ENCODE data around the gene ITGA5. TPM values are rescaled to one million over a fixed set of nuclear protein-coding genes. Genes with fewer than 3 reads are reported as not detected.

Gene ITGA5
- total RNA-seq, 1 donor from 2014 or later: 152 TPM

DNA sequence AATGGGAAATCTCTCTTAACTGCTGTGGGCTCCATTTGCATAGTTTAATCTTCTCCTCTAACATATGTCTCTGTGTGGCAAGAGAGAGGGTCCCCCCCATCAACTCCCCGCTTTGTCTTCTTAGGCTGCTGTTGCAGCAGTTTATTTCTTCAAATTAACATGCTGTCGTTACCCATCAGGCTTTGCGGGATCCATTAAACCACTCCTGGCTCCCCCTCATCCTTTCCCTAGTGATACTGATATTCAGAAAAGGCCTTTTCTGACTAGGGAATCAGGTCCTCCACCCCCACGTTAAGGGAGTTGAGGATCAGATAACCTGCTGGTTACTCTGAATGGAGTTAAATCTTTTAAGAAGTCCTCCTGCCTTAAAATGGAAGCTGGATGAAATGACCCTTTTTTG, 70.0 kb downstream of the ITGA5 start:
- TF ChIP-seq, protein P1, sequence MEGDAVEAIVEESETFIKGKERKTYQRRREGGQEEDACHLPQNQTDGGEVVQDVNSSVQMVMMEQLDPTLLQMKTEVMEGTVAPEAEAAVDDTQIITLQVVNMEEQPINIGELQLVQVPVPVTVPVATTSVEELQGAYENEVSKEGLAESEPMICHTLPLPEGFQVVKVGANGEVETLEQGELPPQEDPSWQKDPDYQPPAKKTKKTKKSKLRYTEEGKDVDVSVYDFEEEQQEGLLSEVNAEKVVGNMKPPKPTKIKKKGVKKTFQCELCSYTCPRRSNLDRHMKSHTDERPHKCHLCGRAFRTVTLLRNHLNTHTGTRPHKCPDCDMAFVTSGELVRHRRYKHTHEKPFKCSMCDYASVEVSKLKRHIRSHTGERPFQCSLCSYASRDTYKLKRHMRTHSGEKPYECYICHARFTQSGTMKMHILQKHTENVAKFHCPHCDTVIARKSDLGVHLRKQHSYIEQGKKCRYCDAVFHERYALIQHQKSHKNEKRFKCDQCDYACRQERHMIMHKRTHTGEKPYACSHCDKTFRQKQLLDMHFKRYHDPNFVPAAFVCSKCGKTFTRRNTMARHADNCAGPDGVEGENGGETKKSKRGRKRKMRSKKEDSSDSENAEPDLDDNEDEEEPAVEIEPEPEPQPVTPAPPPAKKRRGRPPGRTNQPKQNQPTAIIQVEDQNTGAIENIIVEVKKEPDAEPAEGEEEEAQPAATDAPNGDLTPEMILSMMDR (IDR thresholded peaks at IDR 0.05): no peak
- no peak for DNase-seq (ENCODE audit: low spot score)
- Mint-ChIP-seq H3K4me3 (ENCODE audit: unreplicated experiment) (no peak overlapping the region), H3K4me1 (ENCODE audit: low read depth) (peaks cover 24% of the 10 kb centered on the region), H3K9me3 (ENCODE audit: low read depth) (no peaks in the 10 kb centered on the region), H3K27ac (ENCODE audit: unreplicated experiment) (no peak overlapping the region), H3K27me3 (ENCODE audit: low read depth) (no peaks in the 10 kb centered on the region), H3K36me3 (ENCODE audit: low read depth) (peaks cover 34% of the 10 kb centered on the region)

Other genes with a start within 250 kb of the ITGA5 start
- gene SMUG1, start 230.3 kb downstream of the ITGA5 start, total RNA-seq: 21.1 to 28.7 TPM (median 23.6 TPM) in 3 replicates
- gene CBX5, start 139.1 kb downstream of the ITGA5 start, total RNA-seq: 79.4 to 141 TPM (median 81.8 TPM) in 3 replicates
- gene HNRNPA1, start 138.5 kb downstream of the ITGA5 start, total RNA-seq: 485 to 774 TPM (median 502 TPM) in 3 replicates
- not detected in 3 replicates for gene NFE2, start 118.3 kb downstream of the ITGA5 start, total RNA-seq
- gene COPZ1, start 94.1 kb downstream of the ITGA5 start, total RNA-seq: 101 to 119 TPM (median 108 TPM) in 3 replicates
- not detected in 3 replicates for gene GPR84, start 54.8 kb downstream of the ITGA5 start, total RNA-seq
- 5.5 to 6.8 TPM (median 6.4 TPM) in 3 replicates for gene ZNF385A, start 34.5 kb downstream of the ITGA5 start, total RNA-seq
- gene GTSF1, start 54.3 kb upstream of the ITGA5 start, total RNA-seq: not detected in 3 replicates
- not detected in 3 replicates for gene NCKAP1L, start 78.5 kb upstream of the ITGA5 start, total RNA-seq
- gene PDE1B, start 130.3 kb upstream of the ITGA5 start, total RNA-seq: 0.12 TPM in 1 of 3 replicates, not detected in the others
- gene PPP1R1A, start 169.4 kb upstream of the ITGA5 start, total RNA-seq: not detected in 3 replicates
- gene LACRT, start 215.6 kb upstream of the ITGA5 start, total RNA-seq: not detected in 3 replicates
- gene DCD, start 229.1 kb upstream of the ITGA5 start, total RNA-seq: not detected in 3 replicates

Measured in chondrocyte (in vitro differentiated cells).